ENCODE measurements around the gene CSH2. TPM values are rescaled to one million over a fixed set of nuclear protein-coding genes. Genes with fewer than 3 reads are reported as not detected.

The CSH2 gene
- total and polyA plus RNA-seq, 2 donors (not counting 1 experiment from before 2014, with no cell fraction given), result not detected

DNA sequence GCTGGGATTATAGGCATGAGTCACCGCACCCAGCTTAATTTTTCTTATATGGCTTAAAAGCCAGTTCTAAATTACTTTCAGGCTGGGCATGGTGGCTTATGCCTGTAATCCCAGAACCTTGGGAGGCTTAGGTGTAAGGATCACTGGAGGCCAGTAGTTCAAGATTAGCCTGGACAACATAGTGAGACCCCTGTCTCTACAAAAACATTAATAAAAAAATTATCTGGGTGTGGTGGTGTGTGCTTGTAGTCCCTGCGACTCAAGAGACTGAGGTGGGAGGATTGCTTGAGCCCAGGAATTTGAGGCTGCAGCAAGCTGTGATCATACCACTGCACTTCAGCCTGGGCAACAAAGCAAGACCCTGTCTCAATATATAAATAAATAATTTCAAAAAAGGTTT, 20.2 kb downstream of the CSH2 start:
- no peak for TF ChIP-seq EZH2 (IDR thresholded peaks at IDR 0.05; ENCODE audit: borderline replicate concordance, insufficient read depth, low read depth, low read length, poor library complexity, severe bottlenecking)
- TF ChIP-seq CTCF (IDR thresholded peaks at IDR 0.05), result no peak
- DNase-seq (no peak), ATAC-seq (ENCODE audit: low read depth) (no peak)
- ChIA-PET POLR2A (no interaction called here), CTCF (no interaction called here)
- no peak overlapping the region for H3K4me3 ChIP-seq (ENCODE audit: control extremely low read depth in 1 of 5, extremely low read depth in 1 of 5, insufficient read depth in 1 of 5, low read depth in 2 of 5, low read length in 4 of 5)
- no peak overlapping the region for H3K27ac Mint-ChIP-seq
- no peaks in the 10 kb centered on the region for H3K27me3 Mint-ChIP-seq
- no peaks in the 10 kb centered on the region for H4K20me1 ChIP-seq (ENCODE audit: control insufficient read depth, insufficient read depth, low read length, poor library complexity, severe bottlenecking)
- no peaks in the 10 kb centered on the region for H3K27me3 ChIP-seq (replicated peaks in 1 of 4; ENCODE audit: control extremely low read depth in 1 of 4, control insufficient read depth in 3 of 4, insufficient read depth in 4 of 4, low read length in 3 of 4)
- H3K4me1 ChIP-seq (ENCODE audit: control insufficient read depth in 2 of 2, insufficient read depth in 2 of 2, low read length in 2 of 2), result peaks cover 5 to 11% of the 10 kb centered on the region in 2 donors
- intact Hi-C loops (cut with micrococcal nuclease), result no loop called here
- no peak overlapping the region for H3K4me2 ChIP-seq (replicated peaks; ENCODE audit: low read depth, low read length, poor library complexity, severe bottlenecking)
- H3K79me2 ChIP-seq (ENCODE audit: control insufficient read depth, insufficient read depth, low read length), result no peaks in the 10 kb centered on the region
- H3K4me3 Mint-ChIP-seq, result no peak overlapping the region
- peaks cover 11% of the 10 kb centered on the region for H3K4me1 Mint-ChIP-seq
- peaks cover 0 to 15% (median 0%) of the 10 kb centered on the region in 3 donors for H3K9me3 ChIP-seq (ENCODE audit: control extremely low read depth in 1 of 3, control insufficient read depth in 2 of 3, insufficient read depth in 1 of 3, low read length in 2 of 3)
- WGBS (ENCODE audit: insufficient coverage), result no CpG with 5 or more reads among the region's 2 CpGs
- H3K36me3 ChIP-seq (replicated peaks in 1 of 2; ENCODE audit: control extremely low read depth in 1 of 2, control insufficient read depth in 1 of 2, extremely low read depth in 1 of 2, insufficient read depth in 2 of 2, low read length in 1 of 2), result no peaks in the 10 kb centered on the region
- H2AFZ ChIP-seq (ENCODE audit: insufficient read depth, low read depth, low read length, poor library complexity, severe bottlenecking), result no peak overlapping the region
- no peak overlapping the region for H3K9ac ChIP-seq (ENCODE audit: low read length)
- H3K9me3 Mint-ChIP-seq (ENCODE audit: insufficient read depth), result peaks cover 3% of the 10 kb centered on the region
- no peak overlapping the region for H3K27ac ChIP-seq (ENCODE audit: low read length in 2 of 2)

DNA sequence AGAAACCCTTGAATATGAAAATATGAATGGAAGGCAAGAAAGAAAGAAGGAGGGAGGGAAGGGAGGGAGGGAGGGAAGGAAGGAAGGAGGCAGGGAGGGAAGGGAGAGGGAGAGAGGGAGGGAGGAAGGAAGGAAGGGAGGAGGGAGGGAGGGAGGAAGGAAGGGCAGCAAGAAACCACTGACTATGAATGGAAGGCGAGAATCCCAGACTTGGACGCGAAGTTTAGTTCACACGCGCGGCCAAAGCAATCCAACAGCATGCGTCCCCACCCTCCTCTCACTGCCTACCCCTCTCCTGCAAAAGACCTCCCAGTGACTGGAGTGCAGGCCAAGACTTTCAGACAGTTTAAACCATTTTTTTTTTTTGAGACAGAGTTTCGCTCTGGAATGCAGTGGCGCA, 23.1 kb downstream of the CSH2 start:
- ATAC-seq (ENCODE audit: low read depth), result no peak
- Histone ChIP-seq H3K27me3 (replicated peaks in 1 of 4; ENCODE audit: control extremely low read depth in 1 of 4, control insufficient read depth in 3 of 4, insufficient read depth in 4 of 4, low read length in 3 of 4) (no peaks in the 10 kb centered on the region), H3K79me2 (ENCODE audit: control insufficient read depth, insufficient read depth, low read length) (no peaks in the 10 kb centered on the region), H3K9me3 (ENCODE audit: control extremely low read depth in 1 of 3, control insufficient read depth in 2 of 3, insufficient read depth in 1 of 3, low read length in 2 of 3) (peaks cover 0 to 16% (median 0%) of the 10 kb centered on the region in 3 donors), H3K4me1 (ENCODE audit: control insufficient read depth in 2 of 2, insufficient read depth in 2 of 2, low read length in 2 of 2) (peaks cover 7 to 14% of the 10 kb centered on the region in 2 donors), H3K4me2 (replicated peaks; ENCODE audit: low read depth, low read length, poor library complexity, severe bottlenecking) (no peak overlapping the region), H3K9ac (ENCODE audit: low read length) (no peak overlapping the region), H2AFZ (ENCODE audit: insufficient read depth, low read depth, low read length, poor library complexity, severe bottlenecking) (no peak overlapping the region), H3K36me3 (replicated peaks in 1 of 2; ENCODE audit: control extremely low read depth in 1 of 2, control insufficient read depth in 1 of 2, extremely low read depth in 1 of 2, insufficient read depth in 2 of 2, low read length in 1 of 2) (no peaks in the 10 kb centered on the region), H4K20me1 (ENCODE audit: control insufficient read depth, insufficient read depth, low read length, poor library complexity, severe bottlenecking) (no peaks in the 10 kb centered on the region), H3K27ac (ENCODE audit: low read length in 2 of 2) (no peak overlapping the region), H3K4me3 (ENCODE audit: control extremely low read depth in 1 of 5, extremely low read depth in 1 of 5, insufficient read depth in 1 of 5, low read depth in 2 of 5, low read length in 4 of 5) (no peak overlapping the region)
- TF ChIP-seq EZH2 (IDR thresholded peaks at IDR 0.05; ENCODE audit: borderline replicate concordance, insufficient read depth, low read depth, low read length, poor library complexity, severe bottlenecking), result no peak
- no peak for TF ChIP-seq CTCF (IDR thresholded peaks at IDR 0.05)
- H3K4me1 Mint-ChIP-seq, result peaks cover 16% of the 10 kb centered on the region
- intact Hi-C loops (cut with micrococcal nuclease), result no loop called here
- H3K9me3 Mint-ChIP-seq (ENCODE audit: insufficient read depth), result peaks cover 3% of the 10 kb centered on the region
- no peak overlapping the region for H3K4me3 Mint-ChIP-seq
- ChIA-PET CTCF (interaction anchor here (1.2 kb wide), 1 partner anchor 10 kb away, joined by 6 read pairs; no protein-coding TSS in a partner anchor), POLR2A (no interaction called here)
- H3K27me3 Mint-ChIP-seq, result no peaks in the 10 kb centered on the region
- no peak for DNase-seq
- H3K27ac Mint-ChIP-seq, result no peak overlapping the region
- WGBS (ENCODE audit: insufficient coverage), result 90% methylated on average over 4 of the region's 9 CpGs
